Endothelial cell of umbilical vein (primary cell): ENCODE measurements around the gene TMPRSS9. TPM values are rescaled to one million over a fixed set of nuclear protein-coding genes. Genes with fewer than 3 reads are reported as not detected.

Experiments used
- BruUV-seq: library from RNA; stranded (reverse); fragments of 400-500 nt; replicated peaks from 2 replicates; lab custom pipeline; 2021; lab: Mats Ljungman, UMichigan
- CTCF ChIA-PET: fragments of 300-600, 350-600 bp; sonication (Branson Sonifier 250); formaldehyde crosslinking; loops from one replicate; lab custom pipeline; 2021; ENCODE audit warnings: antibody characterized with exemption, inconsistent platforms; lab: Charles Lee
- POLR2A ChIA-PET: fragments of 300-600, 350-600 bp; sonication (Branson Sonifier 250); formaldehyde crosslinking; loops from one replicate; lab custom pipeline; 2021; ENCODE audit warnings: antibody characterized with exemption, inconsistent platforms; lab: Charles Lee
- DNase-seq: peaks from one replicate; pipeline ENCODE4 v3.0.0-alpha.2; 2011; ENCODE audit warnings: low read depth, low spot score
- FAIRE-seq: peaks from 2 replicates; lab custom pipeline; 2011; peaks lifted over from hg19 to GRCh38; lab: Jason Lieb, UNC
- H2AFZ ChIP-seq: 2 replicates; pipeline ENCODE4 v1.6.0; 2012; ENCODE audit warnings: low read depth, low read length, control low read depth, inconsistent platforms
- H3K27ac ChIP-seq: 2 replicates; pipeline ENCODE4 v1.5.1; 2011; ENCODE audit warnings: low read depth, mild to moderate bottlenecking, control low read depth, low read length, moderate library complexity; ENCODE audit not compliant: insufficient read depth
- H3K27me3 ChIP-seq, 2 experiments: 2 replicates each; pipeline versions ENCODE4 v1.6.0 to v1.6.1; 2011; ENCODE audit warnings: low read length in 2 of 2, mixed read lengths in 1 of 2; ENCODE audit not compliant: control insufficient read depth in 2 of 2, insufficient read depth in 2 of 2
- H3K36me3 ChIP-seq, 2 experiments: 2 replicates in 1 of 2; 3 replicates in 1 of 2; pipeline ENCODE4 v1.5.1; 2011; ENCODE audit warnings: low read length in 2 of 2, mild to moderate bottlenecking in 1 of 2, moderate library complexity in 1 of 2; ENCODE audit not compliant: control insufficient read depth in 2 of 2, insufficient read depth in 2 of 2; ENCODE audit errors: extremely low read depth in 1 of 2
- H3K4me1 ChIP-seq: 3 replicates; pipeline ENCODE4 v1.5.1; 2011; ENCODE audit warnings: mild to moderate bottlenecking, low read length; ENCODE audit not compliant: control insufficient read depth, insufficient read depth; ENCODE audit errors: extremely low read depth
- H3K4me2 ChIP-seq: 2 replicates; pipeline ENCODE4 v1.6.1; 2011; ENCODE audit warnings: low read length, control low read depth, mixed read lengths; ENCODE audit not compliant: insufficient read depth
- H3K4me3 ChIP-seq, 3 experiments: fragments of 200-600 bp in 1 of 3; sonication (generic), shearing (Covaris generic) in 1 of 3; replicated peaks in 1 of 3; 2 replicates each; pipeline ENCODE4 v1.5.1; 2011 to 2016; ENCODE audit warnings: control low read depth in 3 of 3, low read length in 3 of 3, mild to moderate bottlenecking in 2 of 3, inconsistent platforms in 1 of 3, low read depth in 1 of 3, moderate library complexity in 1 of 3; ENCODE audit not compliant: insufficient read depth in 1 of 3
- H3K79me2 ChIP-seq: 2 replicates; pipeline ENCODE4 v1.6.0; 2012; ENCODE audit warnings: low read length, inconsistent platforms; ENCODE audit not compliant: control insufficient read depth, insufficient read depth
- H3K9ac ChIP-seq: replicated peaks from 2 replicates; pipeline ENCODE3; 2011; ENCODE audit warnings: low read length, control low read depth; ENCODE audit not compliant: insufficient read depth; ENCODE audit errors: extremely low read depth
- H3K9me1 ChIP-seq: replicated peaks from 3 replicates; pipeline ENCODE4 v1.6.0; 2011; ENCODE audit warnings: mild to moderate bottlenecking, low read length; ENCODE audit not compliant: control insufficient read depth, insufficient read depth; ENCODE audit errors: extremely low read depth
- H3K9me3 ChIP-seq: replicated peaks from 2 replicates; pipeline ENCODE4 v1.5.1; 2012; ENCODE audit warnings: low read length, inconsistent platforms; ENCODE audit not compliant: control insufficient read depth, insufficient read depth
- H4K20me1 ChIP-seq: replicated peaks from 2 replicates; pipeline ENCODE3; 2011; ENCODE audit warnings: mild to moderate bottlenecking, low read length; ENCODE audit not compliant: control insufficient read depth, insufficient read depth; ENCODE audit errors: extremely low read depth
- CTCF ChIP-seq, 2 donors: IDR thresholded peaks; 1 replicate in 1 of 2; 2 replicates in 1 of 2; pipeline ENCODE4 v1.5.1; 2011; ENCODE audit warnings: low read length in 2 of 2, mild to moderate bottlenecking in 2 of 2, moderate library complexity in 2 of 2, control low read depth in 1 of 2, inconsistent platforms in 1 of 2, low read depth in 1 of 2; ENCODE audit not compliant: insufficient read depth in 1 of 2; ENCODE audit errors: extremely low read depth in 1 of 2
- EZH2 ChIP-seq: IDR thresholded peaks from 2 replicates; pipeline ENCODE4 v1.6.1; 2012; ENCODE audit warnings: borderline replicate concordance, low read depth, mild to moderate bottlenecking, moderate library complexity, low read length, inconsistent platforms; ENCODE audit not compliant: severe bottlenecking
- GATA2 ChIP-seq: IDR thresholded peaks from 2 replicates; pipeline ENCODE4 v1.7.0; 2011; ENCODE audit warnings: low read depth, mild to moderate bottlenecking, moderate library complexity, mixed read lengths, low read length; ENCODE audit not compliant: insufficient read length, insufficient read depth
- dilution Hi-C: fragments of 300-500 bp; cut with MboI; formaldehyde crosslinking; loops from one replicate; pipeline ENCODE4 v1.15.0; 2019; ENCODE audit warnings: low sequenced_read_pairs; ENCODE audit not compliant: extremely low pct_ligation_motif_present
- intact Hi-C: fragments of 100-400 bp; cut with micrococcal nuclease; formaldehyde crosslinking; loops from one replicate; pipeline ENCODE4 v1.10.0; 2022
- polyA plus RNA-seq, 4 experiments: library from polyadenylated mRNA; depleted of rRNA in 3 of 4; stranded (reverse) in 3 of 4; unstranded in 1 of 4; fragments of >200 nt; gene quantifications; 2 replicates each; pipeline versions ENCODE4 v1.2.1 to v1.2.3, GENCODE V29; 2011 to 2012; ENCODE audit warnings: missing spikeins in 1 of 4
- total RNA-seq: library from RNA; stranded (reverse); gene quantifications from 2 replicates; pipeline ENCODE4 v1.2.3, GENCODE V29; 2021
- TF ChIP-seq, protein P1 (sequence below): IDR thresholded peaks from 2 replicates; pipeline ENCODE4 v1.6.1; 2011; ENCODE audit not compliant: insufficient read depth, insufficient read length

The TMPRSS9 gene
- total and polyA plus RNA-seq, 2 donors (not counting 3 experiments of a cell fraction or from before 2014, with no cell fraction given): not detected

DNA sequence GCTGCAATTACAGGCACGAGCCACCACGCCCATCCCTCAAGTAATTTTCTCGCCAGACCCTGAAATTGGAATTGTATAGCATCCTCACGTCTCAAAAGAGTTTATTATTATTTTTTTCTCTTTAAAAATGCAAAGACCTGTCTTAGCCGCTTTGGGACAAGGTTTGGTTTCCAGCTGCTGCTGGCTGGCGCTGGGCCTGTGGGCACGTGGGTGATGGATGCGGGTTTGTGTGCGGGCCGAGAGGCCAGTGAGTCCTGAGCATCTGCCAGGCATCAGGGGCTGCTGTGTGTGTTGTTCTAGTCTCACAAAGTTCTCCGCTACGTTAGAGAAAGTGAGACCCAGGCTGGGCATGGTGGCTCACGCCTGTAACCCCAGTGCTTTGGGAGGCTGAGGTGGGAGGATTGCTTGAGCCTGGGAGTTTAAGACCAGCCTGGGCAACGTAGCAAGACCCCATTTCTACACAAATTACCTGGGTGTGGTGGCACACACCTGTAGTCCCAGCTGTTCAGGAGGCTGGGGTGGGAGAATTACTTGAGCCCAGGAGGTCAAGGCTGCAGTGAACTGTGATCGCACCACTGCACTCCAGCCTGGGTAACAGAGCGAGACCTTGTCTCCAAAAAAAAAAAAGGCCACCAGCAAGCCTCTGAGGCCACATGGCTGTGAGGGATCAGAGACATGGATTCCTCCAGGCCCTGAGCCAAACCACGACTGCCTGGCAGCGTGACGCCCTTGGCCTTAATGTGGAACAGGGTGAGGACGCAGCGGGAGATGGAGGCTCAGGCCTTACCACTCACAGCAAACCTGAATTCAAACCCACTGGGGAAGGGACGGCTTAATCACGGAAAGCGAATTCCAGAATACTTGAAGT, 4.7 kb upstream of the TMPRSS9 start:
- FAIRE-seq: no peak

DNA sequence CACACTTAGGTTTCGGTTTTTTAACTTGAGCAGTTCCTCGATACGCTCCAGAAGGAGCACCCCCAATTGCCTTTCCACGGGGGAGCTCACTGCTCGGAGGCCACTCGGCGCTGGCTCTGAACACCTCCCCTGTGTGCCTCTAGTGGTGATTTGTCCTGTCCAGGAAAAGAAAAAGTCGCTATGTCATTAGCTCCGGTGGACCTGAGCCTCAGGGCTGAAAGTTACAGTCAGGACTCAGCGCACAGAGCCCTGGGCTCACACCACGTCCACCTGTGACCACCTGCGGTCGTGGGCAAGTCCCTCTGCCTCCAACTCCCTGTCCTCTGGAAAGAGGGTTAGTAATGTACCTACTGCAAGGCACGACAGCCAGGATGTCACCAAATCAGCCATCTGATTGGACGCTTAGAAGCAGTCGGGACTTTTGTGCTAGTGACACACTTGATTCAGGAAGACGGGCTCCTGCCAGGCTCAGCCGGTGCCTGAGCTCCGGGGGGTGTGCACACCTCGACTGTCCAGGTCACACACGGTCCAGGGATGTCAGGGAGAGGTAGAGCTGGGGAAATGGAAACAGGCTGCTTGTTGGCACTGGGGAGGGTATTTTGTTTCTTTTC, 3.9 kb upstream of the TMPRSS9 start:
- intact Hi-C loops (no loop called here), dilution Hi-C loops (no loop called here)
- peaks cover 5 to 11% of the 10 kb centered on the region in 2 experiments for H3K27me3 ChIP-seq
- H3K36me3 ChIP-seq: peaks cover 0 to 7% of the 10 kb centered on the region in 2 experiments
- H3K9ac ChIP-seq: no peak overlapping the region
- ChIA-PET POLR2A (no interaction called here), CTCF (interaction anchor here (2.5 kb wide), 1 partner anchor 9 kb away, joined by 8 read pairs; no protein-coding TSS in a partner anchor)
- TF ChIP-seq GATA2: no peak
- TF ChIP-seq, protein P1, sequence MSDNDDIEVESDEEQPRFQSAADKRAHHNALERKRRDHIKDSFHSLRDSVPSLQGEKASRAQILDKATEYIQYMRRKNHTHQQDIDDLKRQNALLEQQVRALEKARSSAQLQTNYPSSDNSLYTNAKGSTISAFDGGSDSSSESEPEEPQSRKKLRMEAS: no peak
- no peak for TF ChIP-seq CTCF (IDR thresholded peaks at IDR 0.05; ENCODE audit: extremely low read depth in 1 of 2, insufficient read depth in 1 of 2, low read depth in 1 of 2, low read length in 2 of 2)
- H3K27ac ChIP-seq: no peak overlapping the region
- H3K4me2 ChIP-seq: no peak overlapping the region
- BruUV-seq: no TSS peak
- DNase-seq (no peak), FAIRE-seq (no peak)
- no peak overlapping the region for H2AFZ ChIP-seq
- no peaks in the 10 kb centered on the region for H4K20me1 ChIP-seq
- H3K4me1 ChIP-seq: no peaks in the 10 kb centered on the region
- no peaks in the 10 kb centered on the region for H3K9me1 ChIP-seq
- H3K79me2 ChIP-seq: no peaks in the 10 kb centered on the region
- H3K9me3 ChIP-seq: no peaks in the 10 kb centered on the region
- no peak overlapping the region for H3K4me3 ChIP-seq

More for the DNA sequence above, 4.7 kb upstream of the TMPRSS9 start:
- H3K79me2 ChIP-seq: no peaks in the 10 kb centered on the region
- H3K27ac ChIP-seq: no peak overlapping the region
- BruUV-seq: no TSS peak
- H3K4me3 ChIP-seq: no peak overlapping the region
- H2AFZ ChIP-seq: no peak overlapping the region
- no peak for TF ChIP-seq GATA2
- TF ChIP-seq EZH2: no peak
- dilution Hi-C loops (no loop called here), intact Hi-C loops (no loop called here)
- POLR2A ChIA-PET: no interaction called here
- no peak overlapping the region for H3K4me2 ChIP-seq
- peaks cover 1 to 7% of the 10 kb centered on the region in 2 experiments for H3K27me3 ChIP-seq
- no peaks in the 10 kb centered on the region for H4K20me1 ChIP-seq
- CTCF ChIA-PET: interaction anchor here (2.5 kb wide), 1 partner anchor 10 kb away, joined by 8 read pairs; no protein-coding TSS in a partner anchor
- DNase-seq: no peak
- no peaks in the 10 kb centered on the region for H3K9me3 ChIP-seq
- no peaks in the 10 kb centered on the region for H3K4me1 ChIP-seq
- H3K9me1 ChIP-seq: no peaks in the 10 kb centered on the region
- H3K9ac ChIP-seq: no peak overlapping the region
- H3K36me3 ChIP-seq: peaks cover 0 to 7% of the 10 kb centered on the region in 2 experiments
